GM20000 (cell line): ENCODE data around the gene MUC20.
"Not testable (repeated sequence)": the region's sequence is repeated elsewhere in the genome, so short reads cannot be mapped to it uniquely, and the experiment has no call there.

Source experiments
- DNase-seq: peaks from one replicate; pipeline ENCODE4 v3.0.0; 2012; ENCODE audit warnings: low spot score
- TF ChIP-seq, protein P1 (sequence below): IDR thresholded peaks from 2 replicates; pipeline ENCODE4 v1.5.1; 2012; ENCODE audit warnings: mild to moderate bottlenecking, control low read depth; ENCODE audit errors: extremely low read depth, missing control alignments

Gene MUC20

DNA sequence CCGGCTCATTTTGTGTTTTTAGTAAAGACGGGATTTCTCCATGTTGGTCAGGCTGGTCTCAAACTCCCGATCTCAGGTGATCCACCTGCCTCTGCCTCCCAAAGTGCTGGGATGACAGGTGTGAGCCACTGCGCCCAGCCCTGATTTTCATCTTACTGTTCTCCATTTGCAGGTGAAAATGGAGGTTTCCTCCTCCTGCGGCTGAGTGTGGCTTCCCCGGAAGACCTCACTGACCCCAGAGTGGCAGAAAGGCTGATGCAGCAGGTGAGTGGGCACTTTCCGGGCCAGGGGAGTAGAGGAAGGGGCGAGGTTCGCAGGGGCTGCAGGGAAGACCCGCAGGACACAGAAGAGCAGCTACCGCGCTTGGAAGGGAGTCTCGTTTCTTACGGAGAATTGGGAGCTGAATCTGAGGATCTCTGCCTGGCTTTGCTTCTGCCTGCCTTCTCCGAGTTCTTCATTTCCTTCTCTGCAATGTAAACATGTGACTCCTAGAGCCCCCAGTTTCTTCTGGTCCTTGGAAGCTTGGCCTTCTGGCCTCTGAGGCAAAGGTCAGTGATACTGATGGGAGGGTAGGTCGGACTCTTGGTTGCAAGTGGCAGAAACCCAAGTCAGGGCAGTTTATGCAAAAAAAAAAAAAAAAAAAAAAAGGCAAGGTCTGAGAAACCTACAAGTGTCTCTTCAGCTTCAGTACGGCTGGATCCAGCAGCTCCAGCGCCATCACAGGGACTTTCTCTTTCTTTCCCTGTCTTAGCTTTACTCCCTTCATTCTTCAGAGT is 8.9 kb downstream of the MUC20 start:
- TF ChIP-seq, protein P1, sequence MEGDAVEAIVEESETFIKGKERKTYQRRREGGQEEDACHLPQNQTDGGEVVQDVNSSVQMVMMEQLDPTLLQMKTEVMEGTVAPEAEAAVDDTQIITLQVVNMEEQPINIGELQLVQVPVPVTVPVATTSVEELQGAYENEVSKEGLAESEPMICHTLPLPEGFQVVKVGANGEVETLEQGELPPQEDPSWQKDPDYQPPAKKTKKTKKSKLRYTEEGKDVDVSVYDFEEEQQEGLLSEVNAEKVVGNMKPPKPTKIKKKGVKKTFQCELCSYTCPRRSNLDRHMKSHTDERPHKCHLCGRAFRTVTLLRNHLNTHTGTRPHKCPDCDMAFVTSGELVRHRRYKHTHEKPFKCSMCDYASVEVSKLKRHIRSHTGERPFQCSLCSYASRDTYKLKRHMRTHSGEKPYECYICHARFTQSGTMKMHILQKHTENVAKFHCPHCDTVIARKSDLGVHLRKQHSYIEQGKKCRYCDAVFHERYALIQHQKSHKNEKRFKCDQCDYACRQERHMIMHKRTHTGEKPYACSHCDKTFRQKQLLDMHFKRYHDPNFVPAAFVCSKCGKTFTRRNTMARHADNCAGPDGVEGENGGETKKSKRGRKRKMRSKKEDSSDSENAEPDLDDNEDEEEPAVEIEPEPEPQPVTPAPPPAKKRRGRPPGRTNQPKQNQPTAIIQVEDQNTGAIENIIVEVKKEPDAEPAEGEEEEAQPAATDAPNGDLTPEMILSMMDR: no peak
- DNase-seq: no peak

DNA sequence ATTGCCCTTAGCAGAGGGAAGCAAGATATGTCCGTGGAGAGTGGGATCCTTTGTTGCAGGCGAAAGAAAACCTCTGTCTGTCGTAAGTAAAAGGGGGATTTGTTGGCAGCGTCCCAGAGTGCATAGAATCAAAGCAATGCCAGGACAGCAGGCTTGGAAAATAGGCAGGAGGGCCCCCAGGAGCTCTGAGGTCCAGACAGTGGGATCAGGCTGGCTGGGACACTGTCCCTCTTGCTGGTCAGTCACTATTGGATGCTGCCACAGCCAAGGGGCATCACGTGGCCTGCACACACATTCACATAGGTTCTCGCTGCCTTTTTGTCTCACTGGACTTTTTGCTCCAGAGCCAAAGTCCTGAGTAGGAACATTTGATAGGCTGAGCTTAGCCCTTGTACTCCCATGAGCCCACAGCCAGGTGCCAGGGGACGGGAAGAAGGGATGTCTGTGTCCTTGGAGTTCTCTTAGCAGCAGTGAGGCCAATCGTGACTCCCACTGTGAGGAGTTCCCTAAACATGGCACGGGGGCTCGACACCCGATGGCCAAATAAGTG is 10.7 kb downstream of the MUC20 start:
- no peak for DNase-seq
- TF ChIP-seq, protein P1: no peak

DNA sequence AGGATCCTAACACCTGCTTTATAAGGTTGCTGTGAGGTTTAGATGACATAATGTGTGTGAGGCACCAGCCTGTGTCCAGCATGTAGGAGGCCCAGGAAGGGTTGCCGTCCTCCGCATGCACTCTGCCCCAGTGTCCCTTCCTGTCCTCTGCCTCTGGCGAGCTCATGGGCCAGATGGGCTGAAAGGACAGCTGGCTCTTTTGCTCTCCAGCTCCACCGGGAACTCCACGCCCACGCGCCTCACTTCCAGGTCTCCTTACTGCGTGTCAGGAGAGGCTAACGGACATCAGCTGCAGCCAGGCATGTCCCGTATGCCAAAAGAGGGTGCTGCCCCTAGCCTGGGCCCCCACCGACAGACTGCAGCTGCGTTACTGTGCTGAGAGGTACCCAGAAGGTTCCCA is 12.2 kb downstream of the MUC20 start:
- TF ChIP-seq, protein P1: no peak
- no peak for DNase-seq

DNA sequence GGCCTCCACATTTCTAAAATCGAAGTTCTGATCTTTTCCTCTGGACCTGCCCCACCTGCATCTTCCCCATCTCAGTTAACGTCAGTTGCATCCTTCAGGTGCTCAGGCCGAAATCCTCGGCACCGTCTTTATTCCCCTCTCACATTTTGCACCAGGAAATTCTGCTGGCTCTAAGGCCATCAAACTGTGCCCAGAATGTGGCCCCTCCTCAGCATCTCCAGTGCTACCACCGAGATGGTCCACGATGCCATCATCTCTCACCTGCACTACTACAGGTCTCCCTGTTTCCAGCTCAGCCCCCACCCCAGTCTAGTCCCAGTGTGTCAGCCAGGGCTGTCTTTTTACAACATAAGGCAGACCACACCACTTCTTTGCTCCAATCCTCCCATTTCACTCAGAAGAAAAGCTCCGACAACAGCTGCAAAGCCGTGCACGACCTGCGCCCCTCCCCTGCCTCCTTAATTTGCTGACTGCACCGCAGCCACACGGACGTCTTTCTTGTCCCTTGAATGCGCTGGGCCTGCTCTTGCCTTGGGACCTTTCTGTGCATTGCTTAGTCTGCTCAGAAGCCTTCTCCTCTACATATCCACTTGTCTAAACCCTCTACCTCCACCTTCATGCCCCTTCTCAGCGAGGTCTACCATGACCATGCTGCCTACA is 14.4 kb downstream of the MUC20 start:
- no peak for DNase-seq
- TF ChIP-seq, protein P1: no peak

DNA sequence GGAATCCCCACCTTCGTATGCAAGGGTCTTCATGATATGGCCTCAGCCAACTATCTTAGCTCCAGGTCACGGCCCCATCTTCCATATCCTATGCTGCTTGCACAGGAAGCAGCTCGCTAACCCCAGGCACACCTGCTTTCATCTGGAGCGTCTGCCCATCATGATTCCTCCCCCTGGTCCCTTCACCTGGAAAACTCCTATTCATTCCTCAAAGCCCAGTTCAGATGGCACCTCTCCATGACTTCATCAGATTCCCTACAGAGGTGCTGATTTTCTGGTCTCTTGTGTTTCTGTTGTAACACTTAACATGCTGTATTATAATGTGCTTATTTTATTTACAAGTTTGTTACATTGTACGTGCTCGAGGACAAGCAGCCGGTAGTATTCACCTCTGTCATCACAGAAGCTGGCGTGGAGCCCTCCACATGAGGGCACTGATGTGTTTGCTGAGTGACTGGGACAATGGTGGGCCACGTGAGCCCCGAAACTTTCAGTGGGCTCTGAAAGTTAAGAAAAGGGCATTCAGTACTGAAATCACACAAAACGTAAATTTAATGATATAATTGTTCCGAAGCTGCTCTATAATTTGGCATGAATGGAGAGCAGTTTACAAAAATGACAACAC is 16.2 kb downstream of the MUC20 start:
- TF ChIP-seq, protein P1: no peak
- no peak for DNase-seq

DNA sequence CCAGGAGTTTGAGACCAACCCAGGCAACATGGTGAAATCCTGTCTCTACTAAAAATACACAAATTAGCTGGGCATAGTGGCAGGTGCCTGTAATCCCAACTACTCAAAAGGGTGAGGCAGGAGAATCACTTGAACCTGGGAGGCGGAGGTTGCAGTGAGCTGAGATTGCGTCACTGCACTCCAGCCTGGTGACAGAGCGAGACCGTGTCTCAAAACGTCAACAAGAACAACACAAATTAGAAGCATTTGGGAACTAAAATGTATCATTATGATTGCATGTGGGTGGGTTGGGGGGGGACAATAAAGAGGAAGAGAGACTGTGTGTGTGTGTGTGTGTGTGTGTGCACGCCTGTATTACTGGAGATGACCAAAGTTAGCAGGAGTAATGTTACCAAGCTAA is 17.0 kb downstream of the MUC20 start:
- DNase-seq: not testable (repeated sequence)

DNA sequence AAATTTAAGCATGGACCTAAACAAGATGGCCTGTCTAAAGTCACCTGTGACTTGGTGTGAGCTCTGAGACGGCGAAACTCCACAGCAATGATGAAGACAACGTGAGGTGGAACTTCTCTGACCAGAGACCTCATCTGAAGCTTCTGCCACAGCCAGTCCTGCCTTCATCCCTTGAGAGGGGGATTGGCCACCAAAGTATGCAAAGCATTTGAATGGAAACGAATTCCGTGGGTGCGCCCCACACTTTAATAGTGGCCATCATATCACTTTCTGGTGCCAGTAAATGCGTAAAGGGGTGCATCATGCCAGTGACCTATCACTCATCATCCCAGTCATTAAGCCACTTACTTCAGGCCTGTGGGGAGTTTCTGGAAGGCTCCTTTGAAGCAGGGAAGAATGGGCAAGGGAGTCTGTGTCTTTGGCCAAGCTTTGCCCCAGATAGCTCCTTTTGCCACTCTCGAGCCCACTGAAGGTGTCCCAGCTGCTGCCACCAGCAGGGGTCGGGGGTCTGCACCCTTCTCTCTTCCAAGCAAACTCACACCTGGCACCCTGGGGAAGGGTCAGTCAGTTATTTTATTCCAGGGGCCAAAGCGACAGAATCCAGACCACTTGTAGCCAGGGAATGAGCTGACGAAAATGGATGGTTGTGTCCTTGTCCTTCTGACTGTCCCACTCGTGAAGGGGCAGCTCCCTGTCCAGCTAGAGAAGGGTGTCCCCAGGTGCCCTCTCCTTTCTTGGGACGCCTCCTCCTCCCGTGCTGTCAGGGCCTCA is 17.7 kb downstream of the MUC20 start:
- TF ChIP-seq, protein P1: no peak
- DNase-seq: no peak
